ENCODE results near the gene SLC16A5.
A peak's percentile ranks its signal among the peaks of the same experiment; 100 is the strongest.

GRCh38 chr17:75131278-75132017, 43.7 kb downstream of the SLC16A5 start, which contains the start of gene NT5C:
- TF ChIP-seq CTCF (IDR thresholded peaks at IDR 0.05) (peak; percentile 73), EZH2 (IDR thresholded peaks at IDR 0.05; ENCODE audit: borderline replicate concordance, insufficient read depth, low read depth, low read length, poor library complexity, severe bottlenecking) (no peak)
